Measurements from ENCODE around the gene SSH2. TPM values are rescaled to one million over a fixed set of nuclear protein-coding genes. Genes with fewer than 3 reads are reported as not detected.

Gene SSH2, protein sequence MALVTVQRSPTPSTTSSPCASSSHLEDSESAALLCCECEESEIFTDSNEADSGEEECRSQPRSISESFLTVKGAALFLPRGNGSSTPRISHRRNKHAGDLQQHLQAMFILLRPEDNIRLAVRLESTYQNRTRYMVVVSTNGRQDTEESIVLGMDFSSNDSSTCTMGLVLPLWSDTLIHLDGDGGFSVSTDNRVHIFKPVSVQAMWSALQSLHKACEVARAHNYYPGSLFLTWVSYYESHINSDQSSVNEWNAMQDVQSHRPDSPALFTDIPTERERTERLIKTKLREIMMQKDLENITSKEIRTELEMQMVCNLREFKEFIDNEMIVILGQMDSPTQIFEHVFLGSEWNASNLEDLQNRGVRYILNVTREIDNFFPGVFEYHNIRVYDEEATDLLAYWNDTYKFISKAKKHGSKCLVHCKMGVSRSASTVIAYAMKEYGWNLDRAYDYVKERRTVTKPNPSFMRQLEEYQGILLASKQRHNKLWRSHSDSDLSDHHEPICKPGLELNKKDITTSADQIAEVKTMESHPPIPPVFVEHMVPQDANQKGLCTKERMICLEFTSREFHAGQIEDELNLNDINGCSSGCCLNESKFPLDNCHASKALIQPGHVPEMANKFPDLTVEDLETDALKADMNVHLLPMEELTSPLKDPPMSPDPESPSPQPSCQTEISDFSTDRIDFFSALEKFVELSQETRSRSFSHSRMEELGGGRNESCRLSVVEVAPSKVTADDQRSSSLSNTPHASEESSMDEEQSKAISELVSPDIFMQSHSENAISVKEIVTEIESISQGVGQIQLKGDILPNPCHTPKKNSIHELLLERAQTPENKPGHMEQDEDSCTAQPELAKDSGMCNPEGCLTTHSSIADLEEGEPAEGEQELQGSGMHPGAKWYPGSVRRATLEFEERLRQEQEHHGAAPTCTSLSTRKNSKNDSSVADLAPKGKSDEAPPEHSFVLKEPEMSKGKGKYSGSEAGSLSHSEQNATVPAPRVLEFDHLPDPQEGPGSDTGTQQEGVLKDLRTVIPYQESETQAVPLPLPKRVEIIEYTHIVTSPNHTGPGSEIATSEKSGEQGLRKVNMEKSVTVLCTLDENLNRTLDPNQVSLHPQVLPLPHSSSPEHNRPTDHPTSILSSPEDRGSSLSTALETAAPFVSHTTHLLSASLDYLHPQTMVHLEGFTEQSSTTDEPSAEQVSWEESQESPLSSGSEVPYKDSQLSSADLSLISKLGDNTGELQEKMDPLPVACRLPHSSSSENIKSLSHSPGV (N-terminal part only)
- total RNA-seq (100 to 1,000 TPM in 1 of 5 donors, 10 to 100 TPM in 4; 76.2 to 115 (median 82.7) TPM), total RNA-seq (34.2 to 185 (median 114) reads per million in 29 experiments)
- 76.0 TPM for total RNA-seq (2013)

DNA sequence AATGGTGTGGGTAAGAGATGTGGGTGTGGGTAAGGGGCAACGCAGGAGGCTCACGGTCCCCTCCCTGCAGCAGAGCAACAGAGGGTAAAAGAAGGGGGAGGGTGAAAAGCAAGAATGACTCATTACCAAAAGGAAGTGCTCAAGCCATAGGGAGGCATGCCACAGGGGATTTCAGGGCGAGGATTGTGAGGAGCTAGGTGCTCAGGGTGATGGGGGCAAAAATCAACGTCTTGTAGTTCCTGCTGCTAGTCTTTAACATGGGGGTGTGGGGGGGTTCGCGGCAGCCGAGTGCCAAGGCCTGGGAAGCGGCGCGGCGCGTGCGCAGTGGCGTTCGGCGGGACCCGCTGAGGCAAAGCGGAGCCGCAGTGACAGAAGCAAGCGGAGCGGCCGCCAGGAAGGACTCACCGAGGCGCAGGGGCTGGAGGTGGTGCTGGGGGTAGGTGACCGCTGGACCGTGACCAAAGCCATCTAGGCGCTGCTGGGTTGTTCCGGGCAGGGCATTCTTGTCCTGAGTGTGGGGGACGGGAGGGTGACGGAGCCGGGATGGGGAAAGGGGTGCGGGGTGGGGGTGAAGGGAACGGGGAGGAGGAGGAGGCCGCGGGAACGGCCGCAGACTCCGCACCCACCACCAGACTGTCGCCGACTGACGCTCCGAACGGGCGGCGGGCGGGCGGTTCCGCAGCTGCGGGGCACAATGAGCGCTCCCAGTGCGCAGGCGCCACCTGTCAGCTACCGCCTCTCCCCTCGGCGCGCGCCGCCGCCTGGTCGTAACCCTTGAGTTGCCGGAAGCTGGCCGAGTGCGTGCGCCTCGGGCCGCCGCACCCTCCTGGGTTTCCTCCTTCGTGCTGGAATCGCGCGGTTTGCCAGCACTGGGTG lies at the start of gene SSH2:
Gene SSH2 (minus strand): TSS at position 696 of the 876 bp plus-strand sequence. CDS start 228 bp downstream, at position 468.
- CTCF ChIA-PET: interaction anchor here (0.6 to 5.8 kb wide), 24 partner anchors 8 to 1210 kb away, joined by 3 to 220 read pairs (median 5); partner anchors contain the start of genes ABHD15 (in 1 of the 2), EFCAB5 (in 1 of the 2) and RPL23A (in 1 of the 2)
- WGBS (ENCODE audit: insufficient coverage): under 1% methylated on average over 62 of the region's 71 CpGs
- H3K36me3 Mint-ChIP-seq: no peaks in the 10 kb centered on the region
- H3K9me3 Mint-ChIP-seq: no peaks in the 10 kb centered on the region
- no peak within 1 kb of the TSS for H3K27ac Mint-ChIP-seq
- DNase-seq (peak; percentile 76 to 92 (median 86)), ATAC-seq (replicated peaks in 1 of 4) (peak; percentile 77 to 81 (median 79))
- no peak within 1 kb of the TSS for H3K4me3 Mint-ChIP-seq
- H3K4me1 Mint-ChIP-seq: peaks cover 27 to 42% (median 37%) of the 10 kb centered on the region in 3 donors
- POLR2A ChIA-PET: interaction anchor here (0.5 to 2.1 kb wide), 9 partner anchors 9 to 1978 kb away, joined by 3 to 13 read pairs (median 3); no protein-coding TSS in a partner anchor
- no peaks in the 10 kb centered on the region for H3K36me3 ChIP-seq (ENCODE audit: control insufficient read depth in 2 of 2, extremely low read depth in 1 of 2, insufficient read depth in 1 of 2, low read length in 1 of 2)
- H3K27me3 ChIP-seq (replicated peaks in 1 of 2; ENCODE audit: control insufficient read depth in 2 of 2, extremely low read depth in 1 of 2, insufficient read depth in 2 of 2, low read length in 1 of 2): no peaks in the 10 kb centered on the region
- H3K4me1 ChIP-seq (ENCODE audit: control insufficient read depth in 1 of 2, extremely low read depth in 1 of 2, insufficient read depth in 2 of 2, low read length in 2 of 2): peaks cover 17 to 32% of the 10 kb centered on the region in 2 experiments
- no peaks in the 10 kb centered on the region for H3K9me3 ChIP-seq
- H3K27ac ChIP-seq (ENCODE audit: low read length): peak within 1 kb of the TSS; percentile 74
- H3K4me3 ChIP-seq (ENCODE audit: control insufficient read depth in 1 of 2, extremely low read depth in 1 of 2, low read length in 1 of 2): peak within 1 kb of the TSS; percentile 92 to 95
- no peaks in the 10 kb centered on the region for H3K27me3 Mint-ChIP-seq

DNA sequence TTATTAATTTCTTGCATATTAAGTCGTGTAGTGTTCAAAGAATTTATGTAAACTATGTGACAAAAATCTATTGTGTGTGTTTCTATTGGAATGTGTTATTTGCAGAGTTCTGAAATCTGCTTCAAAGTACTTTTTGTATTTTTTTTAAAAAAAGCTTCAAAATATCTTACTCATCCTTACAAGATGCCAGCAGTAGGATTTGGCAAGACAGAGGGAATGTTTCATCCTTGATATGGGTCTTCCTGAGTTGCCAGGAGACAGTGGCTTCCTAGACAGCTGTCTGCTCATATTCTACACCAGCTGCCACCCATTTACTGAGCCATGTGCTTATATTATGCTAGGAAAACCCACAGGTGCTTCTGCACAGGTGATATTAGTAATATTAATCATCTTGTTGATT lies 47.8 kb upstream of the SSH2 start:
- no peaks in the 10 kb centered on the region for H3K4me1 ChIP-seq (ENCODE audit: control insufficient read depth in 1 of 2, extremely low read depth in 1 of 2, insufficient read depth in 2 of 2, low read length in 2 of 2)
- no peak overlapping the region for H3K27ac ChIP-seq (ENCODE audit: low read length)
- H3K4me3 Mint-ChIP-seq: no peak overlapping the region
- H3K36me3 Mint-ChIP-seq: no peaks in the 10 kb centered on the region
- H3K27ac Mint-ChIP-seq: no peak overlapping the region
- no peaks in the 10 kb centered on the region for H3K9me3 Mint-ChIP-seq
- POLR2A ChIA-PET: no interaction called here
- ATAC-seq (replicated peaks in 1 of 4): no peak
- CTCF ChIA-PET: no interaction called here
- H3K9me3 ChIP-seq: no peaks in the 10 kb centered on the region
- DNase-seq: no peak
- 100% methylated on average over 1 of the region's 1 CpG for WGBS (ENCODE audit: insufficient coverage)
- H3K4me1 Mint-ChIP-seq: no peaks in the 10 kb centered on the region
- no peaks in the 10 kb centered on the region for H3K36me3 ChIP-seq (ENCODE audit: control insufficient read depth in 2 of 2, extremely low read depth in 1 of 2, insufficient read depth in 1 of 2, low read length in 1 of 2)
- peaks cover 0 to 2% of the 10 kb centered on the region in 2 experiments for H3K27me3 ChIP-seq (replicated peaks in 1 of 2; ENCODE audit: control insufficient read depth in 2 of 2, extremely low read depth in 1 of 2, insufficient read depth in 2 of 2, low read length in 1 of 2)
- H3K4me3 ChIP-seq (ENCODE audit: control insufficient read depth in 1 of 2, extremely low read depth in 1 of 2, low read length in 1 of 2): no peak overlapping the region
- no peaks in the 10 kb centered on the region for H3K27me3 Mint-ChIP-seq

DNA sequence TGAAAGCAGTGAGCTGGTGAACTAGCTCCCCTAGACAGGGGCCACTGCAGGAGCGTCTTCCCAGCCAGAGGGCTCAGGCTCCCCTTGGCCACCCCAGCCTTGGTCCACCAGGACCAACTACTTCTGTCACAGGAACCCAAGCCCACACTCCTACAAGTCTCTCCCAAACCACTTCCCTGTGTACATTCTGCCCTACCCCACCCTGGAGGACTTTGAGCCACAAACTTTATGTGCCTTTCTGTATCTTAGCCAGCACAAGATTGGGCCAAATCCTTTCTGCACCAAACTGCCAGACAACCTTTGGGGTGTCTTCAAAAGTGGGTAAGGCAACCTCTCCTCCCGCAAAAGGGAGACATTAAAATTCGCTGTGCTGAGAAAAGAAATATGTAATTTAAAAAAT lies 43.0 kb upstream of the SSH2 start:
- no CpG with 5 or more reads among the region's 3 CpGs for WGBS (ENCODE audit: insufficient coverage)
- CTCF ChIA-PET: no interaction called here

GRCh38 chr17:29972277-29972676 lies 42.2 kb upstream of the SSH2 start:
- Histone ChIP-seq H3K9me3 (no peaks in the 10 kb centered on the region), H3K4me1 (ENCODE audit: control insufficient read depth in 1 of 2, extremely low read depth in 1 of 2, insufficient read depth in 2 of 2, low read length in 2 of 2) (no peaks in the 10 kb centered on the region), H3K27ac (ENCODE audit: low read length) (no peak overlapping the region), H3K27me3 (replicated peaks in 1 of 2; ENCODE audit: control insufficient read depth in 2 of 2, extremely low read depth in 1 of 2, insufficient read depth in 2 of 2, low read length in 1 of 2) (peaks cover 0 to 11% of the 10 kb centered on the region in 2 experiments), H3K4me3 (ENCODE audit: control insufficient read depth in 1 of 2, extremely low read depth in 1 of 2, low read length in 1 of 2) (no peak overlapping the region), H3K36me3 (ENCODE audit: control insufficient read depth in 2 of 2, extremely low read depth in 1 of 2, insufficient read depth in 1 of 2, low read length in 1 of 2) (no peaks in the 10 kb centered on the region)
- CTCF ChIA-PET: no interaction called here
- Mint-ChIP-seq H3K4me1 (no peaks in the 10 kb centered on the region), H3K36me3 (no peaks in the 10 kb centered on the region), H3K27me3 (no peaks in the 10 kb centered on the region), H3K9me3 (no peaks in the 10 kb centered on the region), H3K27ac (no peak overlapping the region), H3K4me3 (no peak overlapping the region)
- ATAC-seq (replicated peaks in 1 of 4) (no peak), DNase-seq (no peak)
- POLR2A ChIA-PET: no interaction called here
- WGBS (ENCODE audit: insufficient coverage): 93% methylated on average over 14 of the region's 18 CpGs

More for the DNA sequence above, 43.0 kb upstream of the SSH2 start:
- Mint-ChIP-seq H3K27ac (no peak overlapping the region), H3K4me1 (no peaks in the 10 kb centered on the region), H3K27me3 (no peaks in the 10 kb centered on the region), H3K4me3 (no peak overlapping the region), H3K36me3 (no peaks in the 10 kb centered on the region), H3K9me3 (no peaks in the 10 kb centered on the region)
- DNase-seq (no peak), ATAC-seq (replicated peaks in 1 of 4) (no peak)
- Histone ChIP-seq H3K27me3 (replicated peaks in 1 of 2; ENCODE audit: control insufficient read depth in 2 of 2, extremely low read depth in 1 of 2, insufficient read depth in 2 of 2, low read length in 1 of 2) (peaks cover 0 to 11% of the 10 kb centered on the region in 2 experiments), H3K36me3 (ENCODE audit: control insufficient read depth in 2 of 2, extremely low read depth in 1 of 2, insufficient read depth in 1 of 2, low read length in 1 of 2) (no peaks in the 10 kb centered on the region), H3K4me1 (ENCODE audit: control insufficient read depth in 1 of 2, extremely low read depth in 1 of 2, insufficient read depth in 2 of 2, low read length in 2 of 2) (no peaks in the 10 kb centered on the region), H3K9me3 (no peaks in the 10 kb centered on the region), H3K4me3 (ENCODE audit: control insufficient read depth in 1 of 2, extremely low read depth in 1 of 2, low read length in 1 of 2) (no peak overlapping the region), H3K27ac (ENCODE audit: low read length) (no peak overlapping the region)
- POLR2A ChIA-PET: no interaction called here

DNA sequence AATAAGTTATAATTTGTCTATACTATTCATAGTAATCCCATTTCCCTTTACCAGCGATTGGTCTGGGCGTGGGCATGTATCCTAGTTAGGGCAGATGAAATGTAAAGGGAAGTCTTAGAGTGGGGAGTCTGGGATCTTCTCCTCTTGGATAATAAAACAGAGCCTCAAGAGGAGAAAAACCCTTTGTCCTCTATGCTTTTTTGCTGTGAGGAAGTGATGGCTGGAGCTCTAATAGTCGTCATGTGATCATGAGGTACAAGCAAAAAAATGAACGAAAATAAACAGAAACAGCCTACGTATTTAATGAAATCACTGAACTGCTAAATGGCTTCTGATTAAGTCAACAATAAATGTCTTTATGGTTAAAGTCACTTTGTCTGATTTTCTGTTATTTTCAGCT lies 38.2 kb upstream of the SSH2 start:
- Mint-ChIP-seq H3K4me1 (no peaks in the 10 kb centered on the region), H3K36me3 (no peaks in the 10 kb centered on the region), H3K9me3 (no peaks in the 10 kb centered on the region), H3K4me3 (no peak overlapping the region), H3K27ac (no peak overlapping the region), H3K27me3 (no peaks in the 10 kb centered on the region)
- ChIA-PET POLR2A (no interaction called here), CTCF (no interaction called here)
- Histone ChIP-seq H3K9me3 (no peaks in the 10 kb centered on the region), H3K27ac (ENCODE audit: low read length) (no peak overlapping the region), H3K4me1 (ENCODE audit: control insufficient read depth in 1 of 2, extremely low read depth in 1 of 2, insufficient read depth in 2 of 2, low read length in 2 of 2) (no peaks in the 10 kb centered on the region), H3K4me3 (ENCODE audit: control insufficient read depth in 1 of 2, extremely low read depth in 1 of 2, low read length in 1 of 2) (no peak overlapping the region), H3K36me3 (ENCODE audit: control insufficient read depth in 2 of 2, extremely low read depth in 1 of 2, insufficient read depth in 1 of 2, low read length in 1 of 2) (no peaks in the 10 kb centered on the region), H3K27me3 (replicated peaks in 1 of 2; ENCODE audit: control insufficient read depth in 2 of 2, extremely low read depth in 1 of 2, insufficient read depth in 2 of 2, low read length in 1 of 2) (peaks cover 0 to 11% of the 10 kb centered on the region in 2 experiments)
- no CpG with 5 or more reads among the region's 5 CpGs for WGBS (ENCODE audit: insufficient coverage)
- DNase-seq (no peak), ATAC-seq (replicated peaks in 1 of 4) (no peak)
